A549 (cell line): ENCODE results near the gene PLA2G4B. TPM values are rescaled to one million over a fixed set of nuclear protein-coding genes. Genes with fewer than 3 reads are reported as not detected.

ENCODE experiments used
- ATAC-seq, 2 experiments: fragments of 200-7000 bp in 1 of 2; fragments of >200 bp in 1 of 2; cut with Nextera tagmentation in 1 of 2; cut with Tn5 transposase in 1 of 2; 3 replicates each; pipeline versions ENCODE4 v1.8.0 to v1.9.1; 2018 to 2020; ENCODE audit warnings: mild to moderate bottlenecking in 1 of 2, moderate library complexity in 1 of 2
- CTCF ChIA-PET: fragments of 300-600 bp; sonication (Branson Sonifier 250); formaldehyde crosslinking; extraction: SDS; loops from one replicate; lab custom pipeline; 2021; ENCODE audit warnings: antibody characterized with exemption, inconsistent platforms; lab: Yijun Ruan, JAX
- POLR2A ChIA-PET: fragments of 350-600 bp; formaldehyde crosslinking; extraction: SDS; loops from one replicate; lab custom pipeline; 2021; ENCODE audit warnings: antibody characterized with exemption, inconsistent platforms; lab: Yijun Ruan, JAX
- DNase-seq, 2 experiments: peaks; one replicate each; pipeline versions ENCODE4 v3.0.0 to v3.0.0-alpha.2; 2011 to 2016; ENCODE audit warnings: low read depth in 1 of 2, low spot score in 1 of 2
- FAIRE-seq: peaks from 2 replicates; lab custom pipeline; 2011; peaks lifted over from hg19 to GRCh38; lab: Jason Lieb, UNC
- H3K27ac ChIP-seq, 2 experiments: fragments of >200 bp; sonication (Bioruptor Twin); formaldehyde crosslinking; 3 replicates each; pipeline ENCODE4 v1.5.1; 2016 to 2017
- H3K4me1 ChIP-seq: fragments of >200 bp; sonication (Bioruptor Twin); formaldehyde crosslinking; 3 replicates; pipeline ENCODE4 v1.6.1; 2016
- H3K4me2 ChIP-seq: fragments of >200 bp; sonication (Bioruptor Twin); formaldehyde crosslinking; 3 replicates; pipeline ENCODE4 v1.6.1; 2016
- H3K4me3 ChIP-seq: fragments of >200 bp; sonication (Bioruptor Twin); formaldehyde crosslinking; 3 replicates; pipeline ENCODE4 v1.5.1; 2016
- H3K9me3 ChIP-seq: fragments of >200 bp; sonication (Bioruptor Twin); formaldehyde crosslinking; 3 replicates; pipeline ENCODE4 v1.6.1; 2016
- BHLHE40 ChIP-seq: IDR thresholded peaks from 2 replicates; pipeline ENCODE4 v1.6.1; 2012; ENCODE audit warnings: low read depth, low read length, inconsistent platforms
- CBX8 ChIP-seq: fragments of 200-600 bp; sonication (generic); IDR thresholded peaks from 2 replicates; pipeline ENCODE4 v1.6.1; 2016
- CEBPB ChIP-seq, 2 experiments: fragments of >200 bp in 1 of 2; sonication (Bioruptor Twin) in 1 of 2; formaldehyde crosslinking in 1 of 2; IDR thresholded peaks; 2 replicates each; pipeline ENCODE4 v1.6.1; 2012 to 2016
- CHD2 ChIP-seq: fragments of 150-350 bp; IDR thresholded peaks from 2 replicates; pipeline ENCODE4 v1.6.1; 2014; ENCODE audit warnings: low read length; ENCODE audit not compliant: partially characterized antibody
- ELK1 ChIP-seq: fragments of 150-350 bp; IDR thresholded peaks from 2 replicates; pipeline ENCODE4 v1.6.1; 2014; ENCODE audit warnings: low read depth, mild to moderate bottlenecking, low read length
- EP300 ChIP-seq, 2 experiments: fragments of >200 bp; sonication (Bioruptor Twin); formaldehyde crosslinking; IDR thresholded peaks; 2 replicates in 1 of 2; 3 replicates in 1 of 2; pipeline ENCODE4 v1.6.1; 2016 to 2017
- FOSL2 ChIP-seq, 2 experiments: fragments of 450-650 bp in 1 of 2; fragments of >200 bp in 1 of 2; sonication (Bioruptor Twin) in 1 of 2; formaldehyde crosslinking; IDR thresholded peaks; 2 replicates each; pipeline versions ENCODE4 v1.5.0 to v1.6.1; 2016 to 2020; ENCODE audit warnings: mild to moderate bottlenecking in 1 of 2, moderate library complexity in 1 of 2
- FOXS1 ChIP-seq: fragments of 250-450 bp; sonication (Bioruptor Pico); IDR thresholded peaks from 2 replicates; pipeline ENCODE4 v1.5.0; 2020; ENCODE audit warnings: mild to moderate bottlenecking, moderate library complexity
- GATA3 ChIP-seq: IDR thresholded peaks from 2 replicates; pipeline ENCODE4 v1.6.1; 2012; ENCODE audit warnings: borderline replicate concordance
- HES2 ChIP-seq: fragments of >200 bp; sonication (Bioruptor Twin); formaldehyde crosslinking; IDR thresholded peaks from 2 replicates; pipeline ENCODE4 v1.6.1; 2016
- HEYL ChIP-seq: fragments of 250-450 bp; sonication (Bioruptor Pico); IDR thresholded peaks from 2 replicates; pipeline ENCODE4 v1.8.0; 2021; ENCODE audit warnings: mild to moderate bottlenecking, moderate library complexity
- HOXA7 ChIP-seq: fragments of 250-450 bp; sonication (Bioruptor Pico); IDR thresholded peaks from 2 replicates; pipeline ENCODE4 v1.5.0; 2020; ENCODE audit warnings: mild to moderate bottlenecking, moderate library complexity
- HOXB13 ChIP-seq: fragments of 250-450 bp; sonication (Bioruptor Pico); IDR thresholded peaks from 2 replicates; pipeline ENCODE4 v1.5.0; 2020; ENCODE audit warnings: low read depth, mild to moderate bottlenecking, moderate library complexity
- JUN ChIP-seq, 2 experiments: fragments of >200 bp; sonication (Bioruptor Twin); formaldehyde crosslinking; IDR thresholded peaks; 2 replicates in 1 of 2; 3 replicates in 1 of 2; pipeline ENCODE4 v1.6.1; 2016 to 2017
- JUNB ChIP-seq: fragments of >200 bp; sonication (Bioruptor Twin); formaldehyde crosslinking; IDR thresholded peaks from 2 replicates; pipeline ENCODE4 v1.6.1; 2016
- KDM5A ChIP-seq: fragments of 200-600 bp; sonication (generic); IDR thresholded peaks from 2 replicates; pipeline ENCODE4 v1.6.1; 2016; ENCODE audit warnings: antibody characterized with exemption, mild to moderate bottlenecking
- MAFK ChIP-seq: fragments of 450-650 bp; IDR thresholded peaks from 2 replicates; pipeline ENCODE4 v1.6.1; 2014; ENCODE audit not compliant: partially characterized antibody
- MAX ChIP-seq: IDR thresholded peaks from 2 replicates; pipeline ENCODE4 v1.6.1; 2012
- NFE2L2 ChIP-seq: fragments of 150-350 bp; conservative IDR thresholded peaks from 2 replicates; pipeline ENCODE4 v1.6.1; 2014; ENCODE audit warnings: low read length
- NR3C1 ChIP-seq: fragments of >200 bp; sonication (Bioruptor Twin); formaldehyde crosslinking; IDR thresholded peaks from 3 replicates; pipeline ENCODE4 v1.6.1; 2017
- POLR2AphosphoS2 ChIP-seq: conservative IDR thresholded peaks from 2 replicates; pipeline ENCODE4 v1.6.1; 2012; ENCODE audit warnings: low read length, improper control_type of control experiment, inconsistent platforms
- RAD21 ChIP-seq, 2 experiments: fragments of >200 bp in 1 of 2; sonication (Bioruptor Twin) in 1 of 2; formaldehyde crosslinking in 1 of 2; IDR thresholded peaks in 1 of 2; conservative IDR thresholded peaks in 1 of 2; 2 replicates in 1 of 2; 3 replicates in 1 of 2; pipeline ENCODE4 v1.6.1; 2012 to 2018; ENCODE audit warnings: inconsistent platforms in 1 of 2
- RCOR1 ChIP-seq: fragments of 150-350 bp; IDR thresholded peaks from 2 replicates; pipeline ENCODE4 v1.6.1; 2014; ENCODE audit warnings: antibody characterized with exemption, low read length, low read depth
- TFCP2L1 ChIP-seq: fragments of 250-450 bp; sonication (Bioruptor Pico); IDR thresholded peaks from 2 replicates; pipeline ENCODE4 v1.5.0; 2021; ENCODE audit warnings: mild to moderate bottlenecking
- USF2 ChIP-seq: fragments of 450-650 bp; IDR thresholded peaks from 2 replicates; pipeline ENCODE4 v1.6.1; 2014; ENCODE audit warnings: antibody characterized with exemption
- ZNF302 ChIP-seq: fragments of 250-450 bp; sonication (Bioruptor Pico); IDR thresholded peaks from 2 replicates; pipeline ENCODE4 v1.9.0; 2021; ENCODE audit warnings: inconsistent platforms, mild to moderate bottlenecking, moderate library complexity
- ZSCAN20 ChIP-seq: fragments of 250-450 bp; sonication (Bioruptor Pico); IDR thresholded peaks from 2 replicates; pipeline ENCODE4 v1.8.0; 2022; ENCODE audit warnings: mild to moderate bottlenecking, moderate library complexity
- WGBS: methylation state at CpG from one replicate; pipeline ENCODE4 v1.1.6; 2017; ENCODE audit errors: missing lambda C conversion rate; 5-methylcytosine and 5-hydroxymethylcytosine counted together
- polyA plus RNA-seq, 4 experiments: library from polyadenylated mRNA; depleted of rRNA in 3 of 4; stranded (reverse); fragments of >200 nt; fragmentation: RNase III in 1 of 4; extraction: RNeasy Plus Mini Kit Qiagen cat#74134 plus additional on column Dnase treatment in 1 of 4; gene quantifications; 2 replicates in 3 of 4; 3 replicates in 1 of 4; pipeline ENCODE4 v1.2.3, GENCODE V29; 2011 to 2017

PLA2G4B gene
- polyA plus RNA-seq, 2 of the 4 experiments (the other 2 are of a cell fraction) = 2.2 to 2.6 TPM

- Histone ChIP-seq H3K4me3 (no peak overlapping the region), H3K9me3 (no peaks in the 10 kb centered on the region), H3K4me2 (no peak overlapping the region), H3K4me1 (peaks cover 11% of the 10 kb centered on the region; the same call in 1 of the 3 replicates), H3K27ac (no peak overlapping the region)
- DNase-seq = no peak
- TF ChIP-seq JUN (IDR thresholded peaks at IDR 0.05) (no peak), NR3C1 (no peak), RAD21 (conservative IDR thresholded peaks at IDR 0.05 in 1 of 2, IDR thresholded peaks at IDR 0.05 in 1 of 2) (no peak), JUNB (no peak), GATA3 (no peak), CEBPB (IDR thresholded peaks at IDR 0.05) (no peak), CBX8 (no peak), ZSCAN20 (CRISPR knock-in tag) (no peak), ELK1 (no peak), RCOR1 (no peak), POLR2AphosphoS2 (no peak), MAFK (no peak), HOXA7 (no peak), FOSL2 (IDR thresholded peaks at IDR 0.05) (no peak), FOSL2 (CRISPR knock-in tag; IDR thresholded peaks at IDR 0.05) (no peak), KDM5A (no peak), FOXS1 (CRISPR knock-in tag) (no peak), HES2 (no peak), ZNF302 (CRISPR knock-in tag) (no peak), BHLHE40 (no peak)
- FAIRE-seq = no peak
- no peak for ATAC-seq
- ChIA-PET CTCF (interaction anchor here (0.6 to 1.9 kb wide), 4 partner anchors 15 to 22 kb away, joined by 3 to 6 read pairs (median 4); partner anchors contain the start of gene MAPKBP1), POLR2A (no interaction called here)
Measured at GRCh38 chr15:41789662-41790061, 49.0 kb upstream of the PLA2G4B start.

GRCh38 chr15:41790169-41790568, 48.5 kb upstream of the PLA2G4B start:
- ChIA-PET POLR2A (no interaction called here), CTCF (interaction anchor here (1.2 kb wide), 1 partner anchor 22 kb away, joined by 3 read pairs; no protein-coding TSS in a partner anchor)
- Histone ChIP-seq H3K4me3 (no peak overlapping the region), H3K4me2 (0 out of 3 replicates have a peak overlapping the region, but pooled peaks have one; percentile 22), H3K27ac (no peak overlapping the region), H3K9me3 (no peaks in the 10 kb centered on the region), H3K4me1 (peaks cover 11% of the 10 kb centered on the region; the same call in 1 of the 3 replicates)
- WGBS = 96% methylated on average over 3 of the region's 3 CpGs
- DNase-seq (no peak), FAIRE-seq (no peak), ATAC-seq (no peak)
- TF ChIP-seq MAX = no peak

- Histone ChIP-seq H3K4me1 (peaks cover 11% of the 10 kb centered on the region; the same call in 1 of the 3 replicates), H3K4me2 (0 out of 3 replicates have a peak overlapping the region, but pooled peaks have one; percentile 22), H3K27ac (peak overlapping the region in 1 of 2 experiments; percentile 44; a peak in 1 of 6 replicates), H3K9me3 (no peaks in the 10 kb centered on the region), H3K4me3 (no peak overlapping the region)
- WGBS = 87% methylated on average over 5 of the region's 5 CpGs
- FAIRE-seq (no peak), ATAC-seq (peak; percentile 44 to 50; a peak in 3 of 6 replicates), DNase-seq (peak in 1 of 2 experiments; percentile 14)
- no peak for TF ChIP-seq NFE2L2
- TF ChIP-seq CHD2 = no peak
- TF ChIP-seq USF2 = no peak
- TF ChIP-seq TFCP2L1 = no peak
- TF ChIP-seq EP300 (IDR thresholded peaks at IDR 0.05) = no peak
- TF ChIP-seq HEYL (CRISPR knock-in tag) = no peak
- no peak for TF ChIP-seq HOXB13
- no peak for TF ChIP-seq GATA3
- POLR2A ChIA-PET = no interaction called here
- CTCF ChIA-PET = interaction anchor here (1.2 kb wide), 1 partner anchor 21 kb away, joined by 3 read pairs; no protein-coding TSS in a partner anchor
Measured at GRCh38 chr15:41790756-41791546, 47.7 kb upstream of the PLA2G4B start.
